ENCODE data around the gene NKIRAS2.
"Not testable (repeated sequence)": the region's sequence is repeated elsewhere in the genome, so short reads cannot be mapped to it uniquely, and the experiment has no call there.

Gene NKIRAS2

GRCh38 chr17:42000413-42001133 lies 19.3 kb upstream of the NKIRAS2 start:
- DNase-seq = peak; percentile 63

- no peak for DNase-seq
Observed at GRCh38 chr17:42001729-42002128, 18.2 kb upstream of the NKIRAS2 start.

- no peak for DNase-seq
Observed at GRCh38 chr17:42002175-42002791, 17.6 kb upstream of the NKIRAS2 start.

- DNase-seq = no peak
Observed at GRCh38 chr17:42002792-42003301, 17.0 kb upstream of the NKIRAS2 start.

DNA sequence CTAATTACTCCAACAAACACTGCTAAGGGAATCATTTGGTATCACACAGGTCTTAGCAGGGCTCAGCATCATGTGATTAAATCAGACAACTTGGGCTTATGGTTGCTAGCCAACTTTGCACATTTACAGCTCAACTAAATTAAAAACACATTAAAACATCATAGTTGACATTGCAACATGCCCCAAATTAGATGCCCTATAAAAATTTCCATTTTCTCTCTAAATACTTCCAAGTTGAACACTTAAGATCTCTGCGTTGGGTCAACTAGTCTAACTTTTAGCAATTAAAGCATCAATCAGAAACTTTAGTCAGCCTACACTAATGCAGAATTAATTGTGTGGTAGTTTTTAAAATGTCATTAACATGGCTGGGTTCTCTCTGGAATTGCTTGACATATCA lies 14.7 kb upstream of the NKIRAS2 start:
- DNase-seq = no peak

- DNase-seq = peak; percentile 35
Observed at GRCh38 chr17:42009170-42009569, 10.7 kb upstream of the NKIRAS2 start.

GRCh38 chr17:42010266-42010680 lies 9.6 kb upstream of the NKIRAS2 start:
- DNase-seq = peak; percentile 72

- peak; percentile 56 for DNase-seq
Observed at GRCh38 chr17:42010898-42011516, 8.9 kb upstream of the NKIRAS2 start.

GRCh38 chr17:42012363-42012762 lies 7.5 kb upstream of the NKIRAS2 start:
- DNase-seq = not testable (repeated sequence)

DNA sequence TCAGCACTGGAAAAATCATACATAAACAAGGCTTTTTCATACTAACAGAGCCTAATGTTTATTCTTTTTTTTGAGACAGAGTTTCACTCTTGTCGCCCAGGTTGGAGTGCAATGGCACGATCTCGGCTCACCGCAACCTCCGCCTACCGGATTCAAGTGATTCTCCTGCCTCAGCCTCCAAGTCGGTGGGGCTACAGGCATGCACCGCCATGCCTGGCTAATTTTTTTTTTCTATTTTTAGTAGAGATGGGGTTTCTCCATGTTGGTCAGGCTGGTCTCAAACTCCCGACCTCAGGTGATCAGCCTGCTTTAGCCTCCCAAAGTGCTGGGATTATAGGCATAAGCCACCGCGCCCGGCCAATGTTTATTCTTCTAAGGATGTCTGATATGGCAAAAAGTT lies 6.2 kb upstream of the NKIRAS2 start:
- not testable (repeated sequence) for DNase-seq

GRCh38 chr17:42016411-42016831 lies 3.5 kb upstream of the NKIRAS2 start:
- peak; percentile 61 for DNase-seq

DNA sequence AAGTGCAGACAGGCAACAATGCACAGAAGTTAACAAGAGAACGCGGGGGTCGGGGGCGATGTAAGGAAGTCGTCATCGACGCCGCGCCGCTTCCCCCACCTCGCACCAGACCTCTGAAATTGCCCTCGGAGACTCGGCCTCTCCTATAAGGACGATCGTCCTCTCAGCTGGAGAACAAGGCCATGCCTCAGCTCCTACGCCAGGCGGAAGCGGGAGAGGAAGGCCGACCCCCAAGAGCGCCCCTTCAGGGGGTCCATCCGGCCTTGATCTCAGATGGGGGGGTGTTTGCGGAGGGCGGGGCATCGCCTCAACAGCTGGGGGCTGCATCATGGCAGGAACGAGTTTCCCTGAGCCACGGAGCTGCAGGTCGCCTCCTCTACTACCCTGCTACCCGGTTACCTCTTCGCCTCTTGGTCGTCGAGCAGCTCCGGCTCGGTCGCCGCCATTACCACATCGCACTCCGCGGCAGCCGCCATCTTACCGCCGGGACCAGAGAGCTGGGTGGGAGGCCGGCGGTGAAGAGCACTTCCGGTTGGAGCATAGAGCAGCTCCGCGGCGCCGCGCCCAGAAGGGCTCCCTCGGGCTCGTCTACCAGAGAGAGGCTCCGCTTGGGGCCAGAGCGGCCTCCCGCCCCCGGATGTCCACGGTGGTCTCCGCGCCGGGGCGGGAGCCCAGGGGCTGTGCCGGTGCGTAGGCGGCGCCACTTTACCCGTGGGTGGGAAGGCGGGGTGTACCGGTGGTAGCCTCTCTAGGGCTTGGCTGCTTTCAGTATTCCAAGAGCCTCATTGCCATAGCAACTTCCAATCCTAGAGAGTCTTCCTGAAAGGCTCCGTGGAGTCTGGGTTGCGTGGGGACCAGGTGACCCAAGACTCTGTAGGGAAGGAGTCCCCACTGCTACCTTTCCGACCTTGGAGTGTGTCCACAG lies 2.7 kb upstream of the NKIRAS2 start, which contains the start of gene DNAJC7:
Gene DNAJC7 (minus strand): TSS at position 499 of the 925 bp plus-strand sequence. CDS start 23 bp downstream, at position 476.
- peak; percentile 93 for DNase-seq

DNA sequence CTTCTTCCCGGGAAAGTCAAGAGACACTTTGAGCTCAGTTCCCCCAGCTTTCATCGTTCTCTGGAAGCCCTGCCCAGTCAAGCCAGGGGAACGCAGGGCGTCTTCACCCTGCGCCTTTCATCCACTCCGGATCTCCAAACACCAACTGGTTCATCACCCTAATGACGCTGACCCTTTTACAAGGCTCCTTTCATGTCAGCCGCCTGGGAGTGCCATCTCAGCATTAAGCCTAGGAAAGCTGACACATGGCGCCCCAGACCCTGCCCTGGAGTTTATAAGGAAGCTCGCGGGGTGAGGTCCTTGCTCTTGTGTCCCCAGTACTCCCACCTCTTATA lies 2.1 kb upstream of the NKIRAS2 start:
- DNase-seq = peak; percentile 49

DNA sequence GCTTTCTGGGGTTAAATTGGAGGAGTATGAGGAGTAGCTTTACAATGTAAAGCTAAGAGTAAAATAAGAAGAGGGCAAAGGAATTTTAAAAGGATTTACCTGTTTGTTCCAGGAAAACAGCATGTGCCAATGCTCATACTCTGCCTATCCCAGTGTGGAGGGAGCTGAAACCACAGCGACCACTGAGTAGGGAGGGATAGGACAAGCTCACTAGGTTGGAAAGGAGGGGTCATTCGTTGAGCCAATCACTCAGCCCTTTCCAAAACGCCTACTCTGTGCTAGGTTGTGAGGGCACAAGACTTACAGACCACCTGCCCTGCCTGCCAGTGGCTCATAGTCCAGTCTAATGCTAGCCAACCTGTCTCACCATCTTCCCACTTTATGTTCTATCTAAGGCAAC lies 1.6 kb upstream of the NKIRAS2 start:
- no peak for DNase-seq

DNA sequence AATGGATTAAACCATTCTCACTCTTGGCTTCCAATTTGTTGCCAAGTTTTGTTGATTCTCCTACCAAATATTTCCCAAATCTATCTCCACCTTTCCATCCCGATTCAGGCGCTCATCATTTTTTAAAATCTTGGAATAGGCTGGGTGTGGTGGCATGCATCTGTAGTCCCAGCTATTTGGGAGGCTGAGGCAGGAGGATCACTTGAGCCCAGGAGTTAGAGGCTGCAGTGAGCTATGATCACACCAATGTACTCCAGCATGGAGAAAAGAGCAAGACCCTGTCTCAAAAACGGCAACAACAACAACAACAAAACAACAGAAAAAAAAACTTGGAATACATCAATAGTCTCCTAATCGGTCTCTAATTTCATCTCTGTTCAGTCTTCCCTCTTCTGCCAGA lies 902 bp upstream of the NKIRAS2 start:
- no peak for DNase-seq

DNA sequence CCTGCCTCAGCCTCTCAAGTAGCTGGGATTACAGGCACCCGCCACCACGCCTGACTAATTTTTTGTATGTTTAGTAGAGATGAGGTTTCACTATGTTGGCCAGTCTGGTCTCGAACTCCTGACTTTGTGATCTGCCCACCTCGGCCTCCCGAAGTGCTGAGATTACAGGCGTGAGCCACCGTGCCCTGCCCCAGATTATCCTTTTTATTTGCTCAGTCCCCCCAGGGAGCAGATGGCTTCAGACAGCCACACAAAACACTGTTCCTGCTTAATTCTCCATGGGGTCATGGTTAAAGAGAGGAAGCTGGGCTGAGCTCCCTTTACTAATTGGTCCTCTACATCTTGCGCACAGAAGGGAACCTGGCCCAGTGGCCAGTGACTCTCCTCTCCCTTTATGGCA lies 955 bp downstream of the NKIRAS2 start:
- DNase-seq = not testable (repeated sequence)

GRCh38 chr17:42023524-42024349 lies 3.8 kb downstream of the NKIRAS2 start:
- peak; percentile 88 for DNase-seq

- no peak for DNase-seq
Observed at GRCh38 chr17:42025191-42025579, 5.3 kb downstream of the NKIRAS2 start.

DNA sequence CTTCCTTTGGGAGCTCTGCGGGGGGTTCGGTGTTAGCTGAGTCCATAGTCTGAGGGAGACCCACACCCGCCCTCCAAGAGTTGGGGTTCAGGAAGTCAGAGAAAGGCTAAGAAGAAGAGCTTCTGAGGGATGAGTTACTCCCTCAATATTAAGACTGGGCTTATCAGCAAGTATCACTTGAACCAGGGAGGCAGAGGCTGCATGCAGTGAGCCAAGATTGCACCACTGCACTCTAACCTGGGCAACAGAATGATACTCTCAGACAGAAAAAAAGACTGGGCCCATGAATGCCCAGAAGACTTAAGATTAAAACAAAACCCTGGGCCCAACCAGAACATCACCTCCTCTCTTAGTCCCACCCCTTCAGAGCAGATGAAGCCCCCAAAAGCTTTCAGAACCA lies 6.0 kb downstream of the NKIRAS2 start:
- DNase-seq = no peak

- no peak for DNase-seq
Observed at GRCh38 chr17:42026857-42027589, 7.1 kb downstream of the NKIRAS2 start.

DNA sequence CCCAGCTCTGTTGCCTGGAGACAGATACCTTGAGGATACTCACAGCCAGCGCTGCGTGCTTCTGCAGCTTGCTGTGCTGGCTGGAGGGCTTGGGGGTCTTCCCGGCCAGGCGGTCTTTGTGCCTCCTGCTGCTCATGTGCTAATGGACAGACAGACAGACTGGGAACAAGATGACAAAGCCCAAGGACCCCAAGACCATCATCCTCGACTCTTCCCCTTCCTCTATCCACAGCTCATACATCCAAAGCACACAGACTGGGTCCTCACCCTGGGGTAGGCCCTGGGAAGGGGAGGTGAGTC lies 7.7 kb downstream of the NKIRAS2 start:
- DNase-seq = no peak
